OCI-LY7 (cell line): ENCODE measurements around the gene TOGARAM1.

Source experiments
- EZH2phosphoT487 ChIP-seq: fragments of 200-600 bp; sonication (generic); IDR thresholded peaks from 2 replicates; pipeline ENCODE4 v1.6.1; 2018; ENCODE audit warnings: low read depth, borderline replicate concordance, mild to moderate bottlenecking, mixed run types, antibody characterized with exemption, low read length, moderate library complexity, mixed read lengths
- TF ChIP-seq, protein P1 (sequence below): fragments of 200-600 bp; sonication (generic); conservative IDR thresholded peaks from 2 replicates; pipeline ENCODE4 v1.5.1; 2014; ENCODE audit warnings: mild to moderate bottlenecking, antibody characterized with exemption, low read length, moderate library complexity, mixed read lengths

DNA sequence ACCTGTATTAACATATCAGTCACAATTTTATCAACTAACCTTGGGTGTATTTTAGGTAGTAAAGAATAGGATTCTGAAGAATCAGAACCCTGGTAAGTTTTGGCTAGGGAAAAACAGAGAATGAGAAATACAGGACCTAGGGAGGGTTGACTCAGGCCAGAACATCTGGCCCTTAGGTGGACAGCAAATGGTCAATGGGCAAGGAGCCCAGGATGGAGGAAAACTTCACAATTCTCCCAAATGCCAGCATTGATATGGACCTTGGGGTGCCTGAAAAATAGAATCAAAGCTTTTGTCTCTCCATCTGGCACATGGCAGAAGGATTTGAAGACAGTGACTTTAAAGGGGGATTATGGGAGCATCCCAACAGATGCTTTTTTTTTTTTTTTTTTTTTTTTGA is 89.2 kb downstream of the TOGARAM1 start:
- TF ChIP-seq, protein P1, sequence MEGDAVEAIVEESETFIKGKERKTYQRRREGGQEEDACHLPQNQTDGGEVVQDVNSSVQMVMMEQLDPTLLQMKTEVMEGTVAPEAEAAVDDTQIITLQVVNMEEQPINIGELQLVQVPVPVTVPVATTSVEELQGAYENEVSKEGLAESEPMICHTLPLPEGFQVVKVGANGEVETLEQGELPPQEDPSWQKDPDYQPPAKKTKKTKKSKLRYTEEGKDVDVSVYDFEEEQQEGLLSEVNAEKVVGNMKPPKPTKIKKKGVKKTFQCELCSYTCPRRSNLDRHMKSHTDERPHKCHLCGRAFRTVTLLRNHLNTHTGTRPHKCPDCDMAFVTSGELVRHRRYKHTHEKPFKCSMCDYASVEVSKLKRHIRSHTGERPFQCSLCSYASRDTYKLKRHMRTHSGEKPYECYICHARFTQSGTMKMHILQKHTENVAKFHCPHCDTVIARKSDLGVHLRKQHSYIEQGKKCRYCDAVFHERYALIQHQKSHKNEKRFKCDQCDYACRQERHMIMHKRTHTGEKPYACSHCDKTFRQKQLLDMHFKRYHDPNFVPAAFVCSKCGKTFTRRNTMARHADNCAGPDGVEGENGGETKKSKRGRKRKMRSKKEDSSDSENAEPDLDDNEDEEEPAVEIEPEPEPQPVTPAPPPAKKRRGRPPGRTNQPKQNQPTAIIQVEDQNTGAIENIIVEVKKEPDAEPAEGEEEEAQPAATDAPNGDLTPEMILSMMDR = no peak
- no peak for TF ChIP-seq EZH2phosphoT487
